Measurements from ENCODE around the gene ALKBH4. TPM values are rescaled to one million over a fixed set of nuclear protein-coding genes. Genes with fewer than 3 reads are reported as not detected.

The ALKBH4 gene
- polyA plus RNA-seq, 2 of the 4 experiments (the other 2 are of a cell fraction), result 4.0 to 8.8 TPM

- H3K4me2 ChIP-seq, result no peak overlapping the region
- CTCF ChIA-PET, result interaction anchor here (1.5 to 1.8 kb wide), 2 partner anchors 11 to 32 kb away, joined by 4 read pairs; no protein-coding TSS in a partner anchor
- H3K9me3 ChIP-seq, result no peaks in the 10 kb centered on the region
- no peak for DNase-seq (ENCODE audit: low read depth in 1 of 2, low spot score in 1 of 2)
- H3K4me1 ChIP-seq, result peaks cover 7% of the 10 kb centered on the region
- 85% methylated on average over 17 of the region's 17 CpGs for WGBS (ENCODE audit: missing lambda C conversion rate)
- H3K27ac ChIP-seq, result no peak overlapping the region
- FAIRE-seq, result no peak
- no peak for ATAC-seq
- POLR2A ChIA-PET, result no interaction called here
- no peak overlapping the region for H3K4me3 ChIP-seq
- TF ChIP-seq HEYL (CRISPR knock-in tag; IDR thresholded peaks at IDR 0.05) (no peak), RARB (CRISPR knock-in tag; IDR thresholded peaks at IDR 0.05) (no peak), TP53 (CRISPR knock-in tag; IDR thresholded peaks at IDR 0.05) (no peak), HMGXB4 (CRISPR knock-in tag; IDR thresholded peaks at IDR 0.05; ENCODE audit: borderline replicate concordance) (no peak), NFE2L2 (conservative IDR thresholded peaks at IDR 0.05; ENCODE audit: low read length) (no peak), RNF2 (IDR thresholded peaks at IDR 0.05; ENCODE audit: borderline replicate concordance, low read depth) (no peak), HOXA7 (CRISPR knock-in tag; IDR thresholded peaks at IDR 0.05) (no peak), RCOR1 (IDR thresholded peaks at IDR 0.05; ENCODE audit: low read depth, low read length) (no peak), CHD2 (IDR thresholded peaks at IDR 0.05; ENCODE audit: low read length, partially characterized antibody) (no peak), SMC3 (IDR thresholded peaks at IDR 0.05) (no peak), HES2 (IDR thresholded peaks at IDR 0.05) (no peak), JUNB (IDR thresholded peaks at IDR 0.05) (no peak), ZC3H11A (IDR thresholded peaks at IDR 0.05) (no peak)
Observed at GRCh38 chr7:102444961-102445673, 19.5 kb downstream of the ALKBH4 start.

GRCh38 chr7:102439963-102440795 lies 24.5 kb downstream of the ALKBH4 start:
- 37% methylated on average over 17 of the region's 17 CpGs for WGBS (ENCODE audit: missing lambda C conversion rate)
- ChIA-PET CTCF (interaction anchor here (0.9 to 2.6 kb wide), 6 partner anchors 17 to 35 kb away, joined by 3 to 9 read pairs (median 3); no protein-coding TSS in a partner anchor), POLR2A (no interaction called here)
- no peak for FAIRE-seq
- Histone ChIP-seq H3K27ac (peak overlapping the region; percentile 44 to 65; a peak in 5 of 6 replicates), H3K4me2 (peak overlapping the region; percentile 64), H3K9me3 (no peaks in the 10 kb centered on the region), H3K4me1 (peaks cover 15% of the 10 kb centered on the region), H3K4me3 (no peak overlapping the region)
- peak; percentile 70 to 89 for DNase-seq (ENCODE audit: low read depth in 1 of 2, low spot score in 1 of 2)
- no peak for TF ChIP-seq CBX2 (IDR thresholded peaks at IDR 0.05; ENCODE audit: borderline replicate concordance, low read depth)
- no peak for TF ChIP-seq MYC (IDR thresholded peaks at IDR 0.05; ENCODE audit: borderline replicate concordance, low read length)
- TF ChIP-seq FOSB (CRISPR knock-in tag; IDR thresholded peaks at IDR 0.05), result no peak
- 0 out of 2 replicates have a peak, but pooled peaks have one; percentile 27 for TF ChIP-seq MAX (IDR thresholded peaks at IDR 0.05)
- TF ChIP-seq FOXS1 (CRISPR knock-in tag; IDR thresholded peaks at IDR 0.05), result no peak
- TF ChIP-seq ZFP36 (IDR thresholded peaks at IDR 0.05; ENCODE audit: borderline replicate concordance, partially characterized antibody), result no peak
- no peak for TF ChIP-seq FOSL2 (IDR thresholded peaks at IDR 0.05)
- TF ChIP-seq FOSL2 (CRISPR knock-in tag; IDR thresholded peaks at IDR 0.05), result peak; percentile 75
- no peak for TF ChIP-seq HOXB13 (CRISPR knock-in tag; IDR thresholded peaks at IDR 0.05; ENCODE audit: low read depth)
- TF ChIP-seq KDM1A (IDR thresholded peaks at IDR 0.05; ENCODE audit: low read depth), result no peak
- ATAC-seq, result peak; percentile 93 to 94
